Activated T-cell treated with anti-CD3 and anti-CD28 coated beads for 1 hour (primary cell): ENCODE measurements around the gene DDX43.
A peak's percentile ranks its signal among the peaks of the same experiment; 100 is the strongest.
"Not testable (repeated sequence)": the region's sequence is repeated elsewhere in the genome, so short reads cannot be mapped to it uniquely, and the experiment has no call there.

ENCODE experiments used
- DNase-seq: peaks from one replicate; pipeline ENCODE4 v3.0.0-alpha.2; 2020; ENCODE audit warnings: low read depth

The DDX43 gene

GRCh38 chr6:73388800-73389512, 5.7 kb upstream of the DDX43 start:
- DNase-seq: peak; percentile 31

DNA sequence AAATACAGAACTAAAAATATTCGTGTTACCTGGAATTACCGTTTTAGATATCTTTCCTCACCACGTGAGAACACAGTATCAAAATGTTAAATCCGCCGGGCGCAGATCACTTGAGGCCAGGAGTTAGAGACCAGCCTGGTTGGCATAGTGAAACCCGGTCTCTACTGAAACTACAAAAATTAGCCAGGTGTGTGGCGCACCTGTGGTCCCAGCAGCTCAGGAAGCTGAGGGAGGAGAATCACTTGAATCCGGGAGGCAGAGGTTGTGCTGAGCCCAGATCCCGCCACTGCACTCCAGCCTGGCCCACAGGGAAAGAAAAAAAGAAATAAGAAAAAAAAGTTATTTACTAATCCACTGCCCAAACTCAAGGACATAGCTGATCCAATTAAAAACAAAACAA, 4.8 kb upstream of the DDX43 start:
- no peak for DNase-seq

DNA sequence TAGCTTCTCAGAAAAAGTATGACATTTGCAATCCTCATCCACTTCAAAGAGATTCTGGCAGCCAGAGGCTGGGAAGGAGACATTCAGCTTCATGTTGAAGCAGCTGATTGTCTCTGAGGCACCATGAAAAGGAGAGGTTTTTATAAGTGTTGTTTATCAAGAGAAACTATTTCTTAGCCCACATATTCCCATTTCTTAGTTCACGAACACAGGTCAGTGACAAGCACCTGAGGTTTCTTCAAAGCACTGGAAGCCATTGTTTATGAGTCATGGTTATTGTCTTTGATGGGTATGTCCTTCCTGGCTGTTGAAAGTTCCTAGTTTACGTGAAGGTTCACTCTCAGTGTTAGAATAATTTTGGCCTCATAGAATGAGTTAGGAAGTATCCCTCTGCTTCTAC, 3.0 kb upstream of the DDX43 start:
- DNase-seq: no peak

DNA sequence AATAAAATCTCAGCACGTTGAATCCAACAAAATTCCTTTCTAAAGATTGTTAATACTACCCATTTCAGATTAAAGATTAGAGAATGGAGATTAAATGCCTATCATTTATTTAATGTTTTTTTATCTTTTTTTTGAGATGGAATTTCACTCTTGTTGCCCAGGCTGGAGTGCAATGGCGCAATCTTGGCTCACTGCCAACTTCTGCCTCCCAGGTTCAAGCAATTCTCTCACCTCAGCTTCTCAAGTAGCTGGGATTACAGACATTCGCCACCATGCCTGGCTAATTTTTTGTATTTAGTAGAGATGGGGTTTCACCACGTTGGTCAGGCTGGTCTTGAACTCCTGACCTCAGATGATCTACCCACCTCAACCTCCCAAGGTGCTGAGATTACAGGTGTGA, 2.4 kb upstream of the DDX43 start:
- not testable (repeated sequence) for DNase-seq

DNA sequence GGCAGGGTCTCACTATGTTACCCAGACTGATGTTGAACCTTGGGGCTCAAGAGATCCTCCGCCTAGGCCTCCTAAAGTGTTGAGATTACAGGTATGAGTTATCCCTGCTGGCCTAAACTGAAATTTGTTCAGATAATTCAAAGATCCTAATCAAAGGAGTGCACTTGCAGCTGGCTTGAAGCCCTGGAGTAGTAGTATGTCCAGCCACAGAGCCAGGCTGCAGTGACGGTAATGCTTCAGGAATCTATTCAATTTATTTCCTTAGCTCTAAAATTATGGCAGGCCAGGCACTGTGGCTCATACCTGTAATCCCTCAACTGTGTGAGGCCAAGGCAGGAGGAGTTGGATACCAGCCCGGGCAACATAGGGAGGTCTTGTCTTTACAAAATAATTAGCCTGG, 1.4 kb upstream of the DDX43 start:
- no peak for DNase-seq

GRCh38 chr6:73395875-73396274, 1.2 kb downstream of the DDX43 start:
- no peak for DNase-seq

DNA sequence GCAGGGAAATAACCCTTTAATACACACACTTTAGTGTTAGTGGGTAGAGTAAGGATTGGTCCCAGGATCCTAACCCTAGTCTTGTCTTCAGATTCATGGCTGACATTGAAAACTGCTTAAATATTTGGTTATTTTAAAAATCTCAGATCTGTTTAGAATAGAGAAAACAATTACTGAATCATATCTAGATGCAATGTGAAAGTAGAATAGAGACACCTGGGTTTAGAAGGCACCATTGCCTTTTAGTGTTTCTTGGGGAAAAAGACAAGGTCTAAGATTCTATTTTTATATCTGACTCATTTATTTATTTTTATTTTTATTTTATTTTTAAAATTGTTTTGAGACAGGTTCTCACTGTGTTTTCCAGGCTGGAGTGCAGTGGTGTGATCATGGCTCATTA, 6.0 kb downstream of the DDX43 start:
- DNase-seq: no peak

DNA sequence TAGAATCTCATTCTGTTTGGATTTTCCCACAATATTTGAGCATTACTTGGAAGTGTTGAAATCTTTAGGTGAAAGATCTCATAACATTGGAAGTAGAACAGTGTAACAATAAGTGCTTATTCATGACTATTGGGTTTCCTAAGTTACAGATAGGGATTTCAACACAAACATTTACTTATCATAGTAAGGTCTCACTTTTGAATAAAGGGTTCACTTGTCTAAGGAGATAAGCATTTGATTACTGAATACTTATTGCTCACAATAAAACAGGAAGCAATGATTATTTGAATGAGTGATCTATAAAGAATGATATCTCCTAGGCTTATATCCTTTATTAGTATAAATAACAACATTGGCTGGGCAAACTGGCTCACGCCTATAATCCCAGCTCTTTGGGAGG, 14.8 kb downstream of the DDX43 start:
- DNase-seq: no peak

- no peak for DNase-seq
These were observed 18.5 kb downstream of the DDX43 start for GRCh38 chr6:73413102-73413501.

DNA sequence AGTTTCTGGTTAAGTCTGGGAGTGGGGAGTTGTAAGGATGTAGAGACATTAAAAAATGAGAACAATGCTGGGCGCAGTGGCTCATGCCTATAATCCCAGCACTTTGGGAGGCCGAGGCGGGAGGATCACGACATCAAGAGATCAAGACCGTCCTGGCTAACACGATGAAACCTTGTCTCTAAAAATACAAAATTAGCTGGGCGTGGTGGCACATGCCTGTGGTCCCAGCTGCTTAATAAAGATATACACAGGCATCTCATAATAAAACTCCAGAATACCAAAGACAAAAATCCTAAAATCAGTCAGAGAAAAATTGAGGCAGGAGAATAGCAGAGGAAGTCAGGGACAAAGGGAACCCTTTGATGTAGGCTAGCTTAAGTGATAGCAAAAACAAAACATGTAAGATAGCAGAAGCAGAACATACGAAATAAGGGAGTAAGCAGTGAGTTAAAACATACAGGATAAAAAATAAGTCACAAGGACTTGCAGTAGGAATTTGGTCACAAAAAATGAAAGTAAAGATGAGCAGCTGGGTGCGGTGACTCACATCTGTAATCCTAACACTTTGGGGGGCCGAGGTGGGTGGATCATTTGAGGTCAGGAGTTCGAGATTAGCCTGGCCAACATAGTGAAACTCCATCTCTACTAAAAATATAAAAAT, 23.6 kb downstream of the DDX43 start:
- no peak for DNase-seq

GRCh38 chr6:73421534-73421933, 26.9 kb downstream of the DDX43 start:
- DNase-seq: no peak

GRCh38 chr6:73435236-73435635, 40.6 kb downstream of the DDX43 start:
- no peak for DNase-seq

- no peak for DNase-seq
These were observed 48.9 kb downstream of the DDX43 start for GRCh38 chr6:73443555-73443954.

GRCh38 chr6:73451223-73452106, 56.8 kb downstream of the DDX43 start:
- peak; percentile 18 for DNase-seq

GRCh38 chr6:73452107-73452461, 57.5 kb downstream of the DDX43 start, which contains the start of gene CGAS:
Gene CGAS, minus strand, starts transcription at chr6:73452297. Its CDS starts 116 bp downstream, at chr6:73452181.
- peak; percentile 59 for DNase-seq

DNA sequence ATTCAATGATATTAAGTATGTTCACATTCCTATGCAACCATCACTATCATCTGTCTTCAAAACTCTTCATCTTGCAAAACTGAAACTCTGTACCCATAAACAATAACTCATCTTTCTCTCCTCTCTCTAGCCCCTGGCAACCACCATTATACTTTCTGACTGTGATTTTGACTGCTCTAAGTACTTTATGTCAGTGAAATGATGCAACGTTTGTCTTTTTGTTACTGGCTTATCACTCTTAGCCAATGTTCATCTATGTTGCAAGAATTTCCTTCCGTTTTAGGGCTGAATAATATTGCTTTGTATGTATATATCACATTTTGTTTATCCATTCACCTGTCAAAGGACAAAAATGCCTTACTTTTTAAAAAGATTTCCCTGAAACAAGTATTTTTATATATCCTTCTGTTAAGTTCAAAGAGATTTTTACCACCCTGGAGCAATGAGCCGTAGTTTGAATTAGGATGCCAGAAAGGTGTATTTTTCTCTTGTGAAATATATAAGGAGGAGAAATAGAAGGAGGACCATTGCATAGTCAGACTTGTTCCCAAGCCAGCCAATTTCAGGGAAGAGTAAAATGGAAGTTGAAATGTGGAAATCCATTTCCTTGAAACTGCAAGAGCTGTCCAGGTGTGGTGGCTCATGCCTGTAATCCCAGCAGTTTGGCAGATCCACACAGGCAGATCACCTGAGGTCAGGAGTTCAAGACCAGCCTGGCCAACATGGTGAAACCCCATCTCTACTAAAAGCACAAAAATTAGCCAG, 61.4 kb downstream of the DDX43 start:
- no peak for DNase-seq

DNA sequence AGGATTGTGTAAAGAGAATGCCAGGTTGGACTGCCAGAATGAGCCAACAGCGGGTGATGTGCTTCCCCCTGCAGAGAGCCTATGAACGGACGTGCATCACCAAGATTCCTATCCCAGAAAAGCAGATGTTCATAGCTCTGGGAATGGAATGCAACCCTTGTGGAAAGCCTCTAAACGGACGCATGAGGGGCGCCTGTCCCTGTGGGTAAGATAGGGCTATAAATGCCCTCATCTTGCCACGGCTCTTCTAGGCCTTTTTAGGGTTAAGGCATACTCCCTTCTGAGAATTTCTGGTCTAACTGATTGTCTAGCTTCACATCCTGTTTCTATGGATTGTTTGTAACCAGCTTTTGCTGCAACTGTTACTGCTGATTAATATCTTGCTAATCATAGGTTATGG, 64.8 kb downstream of the DDX43 start:
- not testable (repeated sequence) for DNase-seq

- DNase-seq: no peak
These were observed 65.4 kb downstream of the DDX43 start for GRCh38 chr6:73460056-73460455.

DNA sequence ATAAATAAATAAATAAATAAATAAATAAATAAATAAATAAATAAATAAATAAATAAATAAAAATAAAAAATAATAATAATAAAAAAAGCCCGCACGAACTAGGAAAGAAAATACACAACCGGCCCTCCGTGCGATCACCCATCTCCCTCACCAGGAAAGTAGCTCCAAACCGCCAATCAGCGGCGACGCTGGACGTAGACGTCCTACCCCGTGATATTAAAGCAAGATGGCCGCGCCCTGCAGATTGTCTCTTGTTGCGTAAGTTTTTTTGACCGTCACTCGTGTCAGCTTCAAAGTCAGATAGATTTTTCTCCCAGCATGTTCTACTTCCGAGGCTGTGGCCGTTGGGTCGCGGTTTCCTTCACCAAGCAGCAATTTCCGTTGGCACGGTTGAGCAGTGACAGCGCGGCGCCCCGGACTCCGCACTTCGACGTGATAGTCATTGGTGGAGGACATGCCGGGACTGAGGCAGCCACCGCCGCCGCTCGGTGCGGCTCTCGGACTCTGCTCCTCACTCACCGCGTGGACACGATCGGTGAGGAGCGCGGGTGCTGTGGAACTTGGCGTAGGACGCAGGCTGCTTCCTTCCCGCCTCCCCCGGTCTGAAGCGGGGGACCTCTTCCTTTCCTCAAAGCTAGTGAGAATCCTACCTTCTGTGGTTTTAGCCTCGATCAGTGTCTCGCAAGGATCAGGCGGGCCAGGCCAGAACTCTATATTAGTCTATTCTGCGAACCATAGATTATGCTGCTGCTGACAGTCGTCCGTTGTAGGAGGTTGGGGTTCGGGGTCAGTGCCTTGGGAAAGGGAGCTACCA, 67.1 kb downstream of the DDX43 start, which contains the start of gene MTO1:
TSS of gene MTO1 (plus strand) at position 201 of the 814 bp plus-strand sequence. CDS start at position 319, 118 bp downstream.
- DNase-seq: peak; percentile 73
